Cortex of kidney (tissue), 1 donor: Measurements from ENCODE around the gene CFAP107.
"Not testable (repeated sequence)": the region's sequence is repeated elsewhere in the genome, so short reads cannot be mapped to it uniquely, and the experiment has no call there.

ENCODE experiments used
- DNase-seq: peaks from one replicate; lab custom pipeline; 2025; lab: John Stamatoyannopoulos, UW

The CFAP107 gene

DNA sequence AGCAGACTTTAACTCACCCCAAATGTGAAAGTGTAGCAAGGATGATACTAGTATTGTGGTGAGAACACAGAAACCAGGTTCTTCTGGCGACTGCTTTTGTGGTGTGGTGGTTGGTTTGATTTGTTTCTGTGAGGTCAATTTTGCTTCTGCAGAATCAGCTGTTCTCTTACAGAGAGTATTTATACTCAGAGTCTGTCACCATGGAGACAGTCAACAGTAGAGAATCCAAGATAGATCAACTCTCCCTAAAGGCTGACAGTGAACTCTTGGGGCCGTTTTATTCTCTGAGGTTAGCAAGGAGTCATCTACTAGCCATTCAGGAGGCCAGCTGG is at the start of gene CFAP107:
TSS of gene CFAP107 (plus strand) at position 209 of the 332 bp plus-strand sequence. CDS start 231 bp downstream, outside the sequence.
- no peak for DNase-seq

GRCh38 chr1:12696658-12697057 is 49.3 kb upstream of the CFAP107 start:
- DNase-seq: no peak

- no peak for DNase-seq
Measured at GRCh38 chr1:12697397-12697796, 48.6 kb upstream of the CFAP107 start.

DNA sequence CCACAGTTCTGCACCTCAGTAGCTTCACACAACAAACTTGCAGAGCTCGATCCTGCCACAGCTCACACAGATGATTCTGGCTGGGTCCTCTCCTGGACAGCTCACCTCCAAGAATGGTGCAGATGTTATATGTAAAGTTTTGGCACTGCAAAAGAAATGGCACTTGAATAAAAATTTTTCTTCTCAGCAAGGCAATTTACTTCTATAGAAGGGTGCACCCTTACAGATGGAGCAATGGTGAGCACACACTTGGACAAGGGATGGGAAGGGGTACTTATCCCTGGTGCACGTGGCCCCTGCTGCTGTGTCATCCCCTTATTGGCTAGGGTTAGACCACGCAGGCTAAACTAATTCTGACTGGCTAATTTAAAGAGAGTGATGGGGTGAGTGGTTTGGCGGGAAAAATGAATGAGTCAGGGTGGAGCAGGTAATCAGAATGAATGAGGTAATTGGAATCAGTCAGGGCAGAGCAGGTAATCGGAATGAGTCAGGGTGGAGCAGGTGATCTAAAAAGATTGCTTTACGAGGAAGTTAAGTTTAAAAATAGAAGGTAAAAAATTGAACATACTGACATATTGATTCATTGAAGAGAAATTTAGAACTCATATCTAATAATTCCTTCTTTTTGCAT is 42.1 kb upstream of the CFAP107 start:
- DNase-seq: no peak

- no peak for DNase-seq
Measured at GRCh38 chr1:12706061-12706460, 39.9 kb upstream of the CFAP107 start.

GRCh38 chr1:12708396-12709090 is 37.5 kb upstream of the CFAP107 start:
- DNase-seq: no peak

DNA sequence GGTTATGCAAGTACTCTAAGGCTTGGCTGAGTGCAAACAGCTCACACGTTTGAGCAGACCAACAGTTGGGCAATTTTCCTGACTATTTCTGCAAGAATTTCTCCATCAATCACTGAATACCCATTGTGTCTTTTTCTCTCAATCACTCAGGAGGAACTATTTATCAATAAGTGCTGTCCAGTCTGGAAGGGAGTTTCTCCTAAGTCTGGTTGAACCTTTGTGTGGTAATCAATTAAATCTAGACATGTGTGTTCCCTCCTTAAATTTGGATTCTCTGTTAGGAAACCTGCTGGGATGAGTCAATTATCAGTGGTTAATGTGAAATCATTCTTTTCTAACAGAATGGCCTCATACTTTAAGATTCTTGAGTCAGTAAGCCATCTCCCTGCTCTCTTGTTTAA is 36.9 kb upstream of the CFAP107 start:
- no peak for DNase-seq

- no peak for DNase-seq
Measured at GRCh38 chr1:12709696-12710095, 36.3 kb upstream of the CFAP107 start.

- DNase-seq: no peak
Measured at GRCh38 chr1:12711536-12711935, 34.5 kb upstream of the CFAP107 start.

- no peak for DNase-seq
Measured at GRCh38 chr1:12712076-12712475, 33.9 kb upstream of the CFAP107 start.

DNA sequence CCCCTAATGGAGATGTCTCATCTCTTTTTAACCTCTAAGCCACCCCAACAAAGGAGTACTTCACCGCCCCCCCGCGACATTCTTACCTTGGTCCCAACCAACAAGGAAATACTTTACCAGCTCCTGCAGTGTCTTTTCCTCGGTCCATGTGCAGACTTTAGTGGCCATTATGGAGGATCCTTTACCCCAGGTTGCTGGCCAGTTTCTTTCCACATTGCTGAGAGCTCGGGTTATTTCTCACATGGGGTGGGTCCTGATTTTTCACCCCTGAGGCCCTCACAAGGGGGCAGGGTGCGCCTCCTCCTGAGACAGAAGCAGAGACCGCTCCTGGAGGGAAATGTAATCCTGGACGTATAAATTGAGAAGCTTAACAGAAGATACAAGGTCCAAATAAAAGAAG is 33.1 kb upstream of the CFAP107 start:
- DNase-seq: no peak

GRCh38 chr1:12713651-12714050 is 32.3 kb upstream of the CFAP107 start:
- not testable (repeated sequence) for DNase-seq

DNA sequence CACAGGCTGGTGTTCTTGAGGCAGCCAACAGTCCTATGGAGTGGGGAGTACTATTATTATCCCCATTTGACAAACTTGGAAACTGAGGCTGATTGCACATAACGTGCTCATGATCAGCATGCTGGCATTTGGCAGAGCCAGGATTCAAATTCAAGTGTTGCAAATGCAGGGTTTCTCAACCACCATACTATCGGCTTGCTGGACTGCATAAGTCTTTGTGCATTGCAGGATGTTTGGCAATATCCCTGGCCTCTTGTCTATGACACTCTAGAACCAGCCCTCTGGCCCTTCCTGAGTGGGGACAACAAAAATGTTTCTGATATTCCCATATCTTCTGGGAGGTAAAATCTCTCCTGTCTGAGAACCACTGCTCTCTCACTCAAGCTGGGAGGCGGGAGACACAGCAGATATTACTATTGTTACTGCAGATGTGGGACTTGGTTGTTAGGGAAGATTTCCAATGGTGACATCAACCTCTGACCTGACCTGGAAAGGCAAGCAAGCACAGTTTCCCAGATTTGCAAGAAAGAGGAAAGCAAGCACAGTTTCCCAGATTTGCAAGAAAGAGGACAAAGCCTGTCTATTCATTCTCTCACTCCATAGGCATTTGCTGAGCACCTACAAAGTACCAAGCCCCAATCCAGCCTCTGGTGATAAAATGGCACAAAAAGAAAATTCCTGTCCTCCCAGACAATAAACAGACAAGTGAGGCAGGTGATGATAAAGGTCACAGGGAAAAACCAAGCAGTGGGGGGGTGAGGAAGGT is 31.1 kb upstream of the CFAP107 start:
- no peak for DNase-seq

DNA sequence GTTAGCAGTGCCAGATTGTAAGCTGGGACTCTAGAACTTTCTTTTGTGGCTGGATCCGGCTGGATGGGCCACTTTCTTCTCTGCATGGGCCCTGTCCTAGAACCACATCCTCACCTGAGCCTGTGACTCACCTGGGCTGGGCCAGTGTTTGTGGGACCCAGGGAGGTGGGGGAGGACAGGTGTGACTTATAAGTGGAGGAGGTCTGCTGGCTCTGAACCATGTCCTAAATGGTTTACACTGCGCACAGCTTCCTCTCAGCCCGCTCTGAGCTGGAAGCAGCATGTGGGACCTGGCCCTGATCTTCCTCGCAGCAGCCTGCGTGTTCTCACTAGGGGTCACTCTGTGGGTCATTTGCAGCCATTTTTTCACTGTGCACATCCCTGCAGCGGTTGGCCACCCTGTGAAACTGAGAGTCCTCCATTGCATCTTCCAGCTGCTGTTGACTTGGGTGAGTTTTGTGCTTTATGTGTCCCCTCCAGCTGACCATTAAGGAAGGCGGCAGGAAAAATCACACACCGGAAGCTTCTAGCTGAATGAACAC is 30.0 kb upstream of the CFAP107 start, which contains the start of gene AADACL3:
TSS of gene AADACL3 (plus strand) at position 215 of the 542 bp plus-strand sequence. CDS start at position 282, 67 bp downstream.
- DNase-seq: no peak

DNA sequence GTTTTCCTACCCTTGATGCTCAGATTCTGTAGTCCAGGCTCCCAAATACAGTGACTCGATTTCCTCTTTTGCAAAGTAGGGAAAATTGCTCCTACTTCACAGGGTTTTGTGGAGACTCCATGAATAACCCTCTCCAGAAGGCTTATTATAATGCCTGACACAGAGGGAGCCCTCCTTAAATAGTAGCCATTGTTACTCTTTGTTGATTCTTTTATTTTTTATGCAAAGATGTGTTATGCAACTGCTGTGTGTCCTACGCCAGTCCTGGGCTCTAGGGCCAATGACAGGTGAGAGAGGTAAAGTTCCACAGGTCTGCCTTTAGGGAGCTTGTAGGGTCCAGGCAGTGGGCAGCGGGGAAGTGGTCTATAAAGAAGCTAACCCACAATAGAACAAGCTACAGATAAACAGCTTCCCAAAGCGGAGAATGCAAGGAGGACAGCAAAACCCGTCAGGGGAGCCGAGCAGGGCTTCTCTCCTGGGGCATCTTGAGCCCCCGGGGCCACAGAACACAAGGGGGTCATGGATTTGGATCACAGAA is 28.6 kb upstream of the CFAP107 start:
- DNase-seq: no peak

DNA sequence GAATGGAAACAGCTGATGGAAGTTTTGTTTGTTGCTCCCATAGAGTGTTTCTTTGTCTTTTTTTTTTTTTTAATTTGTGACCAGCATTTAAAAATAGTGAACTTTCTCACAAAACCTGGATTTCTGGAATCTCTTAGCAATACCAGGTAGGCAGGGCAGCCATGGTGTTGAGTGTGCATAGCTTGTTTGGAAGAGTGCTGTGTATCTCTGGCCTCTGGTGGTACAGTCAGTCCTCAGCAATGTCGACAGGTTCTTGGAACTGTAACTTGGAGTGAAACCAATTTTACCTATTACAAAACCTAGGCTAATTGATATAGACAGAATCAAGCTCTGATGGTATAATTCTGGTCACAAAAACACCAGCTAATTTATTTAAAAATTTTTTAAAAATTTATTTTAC is 23.4 kb upstream of the CFAP107 start:
- DNase-seq: no peak

- no peak for DNase-seq
Measured at GRCh38 chr1:12728391-12728790, 17.6 kb upstream of the CFAP107 start.

DNA sequence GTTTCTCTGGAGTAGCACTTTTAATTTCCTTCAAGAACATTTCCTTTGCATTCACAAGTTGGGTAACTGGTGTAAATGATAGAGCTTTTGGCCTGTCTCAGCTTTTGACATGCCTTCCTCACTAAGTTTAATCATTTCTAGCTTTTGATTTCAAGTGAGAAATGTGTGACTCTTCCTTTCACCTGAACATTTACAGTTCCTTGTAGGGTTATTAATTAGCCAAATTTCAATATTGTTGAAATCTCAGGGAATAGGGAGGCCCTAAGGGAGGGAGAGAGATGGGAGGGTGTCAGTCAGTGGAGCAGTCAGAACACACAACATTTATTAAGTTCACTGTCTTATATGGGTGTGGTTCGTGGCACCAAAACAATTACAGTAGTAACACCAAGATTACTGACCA is 15.8 kb upstream of the CFAP107 start:
- no peak for DNase-seq

- not testable (repeated sequence) for DNase-seq
Measured at GRCh38 chr1:12731084-12731483, 14.9 kb upstream of the CFAP107 start.

GRCh38 chr1:12734651-12735050 is 11.3 kb upstream of the CFAP107 start:
- no peak for DNase-seq

GRCh38 chr1:12738934-12739333 is 7.1 kb upstream of the CFAP107 start:
- no peak for DNase-seq

GRCh38 chr1:12739613-12740012 is 6.4 kb upstream of the CFAP107 start:
- no peak for DNase-seq
